GM19043 (cell line): ENCODE results near the gene OR5B21.

Source experiments
- ATAC-seq: cut with Tn5 transposase; IDR thresholded peaks from one replicate; pipeline ENCODE4 v1.9.1; 2021; ENCODE audit warnings: low read depth; ENCODE audit not compliant: unreplicated experiment

OR5B21 gene

DNA sequence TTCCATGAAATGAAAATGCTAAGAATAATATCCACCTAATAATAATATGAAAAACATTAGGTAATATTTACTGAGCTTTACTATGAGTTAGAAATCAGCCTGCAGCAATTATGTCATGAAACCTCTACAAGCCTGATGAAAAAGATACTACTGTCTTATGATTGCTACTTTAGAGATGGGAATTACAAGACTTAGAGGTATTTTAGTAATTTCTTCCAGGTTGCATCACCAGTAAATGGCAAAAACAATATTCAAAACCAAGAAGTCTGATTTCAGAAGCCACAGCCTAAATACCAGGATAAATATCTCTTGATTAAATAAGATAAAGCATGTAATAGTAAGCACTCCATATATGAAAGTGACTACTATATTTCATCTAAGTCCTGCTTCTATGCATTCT, 13.8 kb downstream of the OR5B21 start:
- no peak for ATAC-seq

DNA sequence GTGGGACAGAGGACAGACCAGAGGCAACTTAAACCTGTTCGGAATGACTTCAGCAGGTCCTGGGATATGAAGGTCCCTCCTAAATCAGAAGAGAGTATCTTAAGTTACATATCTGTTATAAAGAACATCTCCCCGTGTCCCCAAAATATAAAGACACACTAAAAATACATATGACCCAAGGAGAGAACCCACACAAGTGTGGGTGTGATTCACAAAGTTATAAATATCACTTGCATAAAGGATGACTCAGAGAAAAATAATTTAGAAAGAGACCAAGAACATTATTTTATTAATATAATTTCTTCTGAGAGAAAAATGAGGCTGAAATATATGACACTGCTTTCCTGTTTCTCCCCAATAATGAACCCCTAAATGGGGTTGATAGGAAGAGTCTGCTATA, 14.2 kb downstream of the OR5B21 start:
- ATAC-seq: no peak

GRCh38 chr11:58490827-58491226, 17.1 kb downstream of the OR5B21 start:
- ATAC-seq: no peak

- no peak for ATAC-seq
Measured at GRCh38 chr11:58487170-58487569, 20.7 kb downstream of the OR5B21 start.

DNA sequence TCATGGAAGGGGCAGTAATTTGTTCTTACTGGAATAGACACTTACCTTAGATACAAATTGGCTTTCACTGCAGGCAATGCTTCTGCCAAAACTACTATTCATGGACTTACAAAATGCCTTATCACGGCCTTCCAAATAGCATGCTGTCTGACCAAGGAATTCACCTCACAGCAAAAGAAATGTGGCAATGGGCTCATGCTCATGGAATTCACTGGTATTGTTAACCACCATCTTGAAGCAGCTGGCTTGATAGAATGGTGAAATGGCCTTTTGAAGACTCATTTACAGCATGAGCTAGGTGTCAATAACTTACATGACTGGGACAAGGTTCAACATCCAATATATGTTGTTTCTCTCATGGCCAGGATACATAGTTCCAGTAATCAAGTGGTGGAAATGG, 21.9 kb downstream of the OR5B21 start:
- ATAC-seq: no peak

DNA sequence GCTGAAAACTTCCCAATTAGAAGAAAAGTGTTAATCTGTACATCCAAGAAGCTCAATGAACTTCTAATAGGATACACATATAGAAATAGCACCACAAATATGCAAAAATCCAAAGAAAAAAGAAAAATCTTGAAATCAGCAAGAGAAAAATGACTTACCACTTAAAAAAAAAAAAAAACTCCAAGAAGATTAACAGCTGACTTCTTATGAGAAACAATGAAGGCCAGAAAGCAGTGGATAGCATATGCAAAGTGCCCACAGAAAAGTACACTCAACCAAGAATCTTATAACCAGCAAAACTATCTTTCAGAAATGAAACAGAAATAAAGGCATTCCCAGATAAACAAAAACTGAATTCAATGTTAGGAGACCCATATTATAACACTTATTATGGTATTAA, 36.0 kb downstream of the OR5B21 start:
- ATAC-seq: no peak

DNA sequence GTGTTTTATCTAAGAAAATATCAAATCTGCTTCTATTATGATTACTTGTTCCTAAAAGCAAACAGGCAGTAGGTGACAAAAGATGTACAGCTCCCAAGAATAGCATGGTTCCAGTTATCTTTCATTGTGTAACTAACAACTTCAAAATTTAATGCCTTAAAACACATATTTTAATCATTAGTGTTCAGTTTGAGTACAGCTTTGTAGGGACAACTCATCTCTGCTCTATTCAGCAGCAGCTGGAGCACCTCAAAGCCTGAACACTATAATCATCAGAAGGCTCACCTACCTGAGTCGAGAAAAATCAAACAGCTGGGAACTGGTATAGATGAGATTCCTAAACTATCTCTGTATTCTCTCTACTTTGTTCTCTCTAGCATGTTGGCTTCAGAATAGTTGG, 41.6 kb downstream of the OR5B21 start:
- ATAC-seq: no peak

DNA sequence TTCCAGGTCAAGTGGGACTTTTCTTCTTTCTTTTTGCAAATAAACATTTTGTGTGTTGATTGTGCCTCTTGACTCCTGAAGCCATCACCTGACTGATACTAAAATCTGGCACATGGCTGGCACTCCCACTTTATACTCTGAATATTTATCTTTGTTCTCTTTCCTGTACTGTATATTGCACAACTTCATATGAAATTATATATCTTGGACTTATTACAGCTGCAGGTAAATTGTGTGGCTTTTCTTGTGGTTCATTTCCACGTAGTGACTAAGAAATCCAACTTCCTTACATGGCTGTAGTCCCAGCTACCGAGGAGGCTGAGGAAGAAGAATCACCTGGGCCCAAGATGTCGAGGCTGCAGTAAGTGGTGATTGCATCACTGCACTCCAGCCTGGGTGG, 42.2 kb downstream of the OR5B21 start:
- ATAC-seq: no peak
